Prostate gland (tissue), 2 donors: Measurements from ENCODE around the gene CCL8. TPM values are rescaled to one million over a fixed set of nuclear protein-coding genes. Genes with fewer than 3 reads are reported as not detected.

ENCODE experiments used
- DNase-seq: peaks from one replicate; pipeline ENCODE4 v3.0.0-alpha.2; 2019; ENCODE audit warnings: low spot score
- H3K27ac ChIP-seq, 2 donors: fragments of 200-600 bp; sonication (generic); 2 replicates each; pipeline ENCODE4 v1.5.1; 2017 to 2019
- H3K27me3 ChIP-seq: fragments of 200-600 bp; sonication (generic); replicated peaks from 2 replicates; pipeline ENCODE4 v1.5.1; 2019; ENCODE audit not compliant: insufficient read depth
- H3K36me3 ChIP-seq, 2 donors: fragments of 200-600 bp; sonication (generic); 1 replicate in 1 of 2; 2 replicates in 1 of 2; pipeline versions ENCODE4 v1.5.1 to v1.8.1; 2017 to 2019
- H3K4me1 ChIP-seq: fragments of 200-600 bp; sonication (generic); replicated peaks from 2 replicates; pipeline ENCODE4 v1.5.1; 2019
- H3K4me3 ChIP-seq, 2 donors: fragments of 200-600 bp; sonication (generic); 2 replicates each; pipeline ENCODE4 v1.5.1; 2017 to 2019
- H3K9me3 ChIP-seq: fragments of 200-600 bp; sonication (generic); 2 replicates; pipeline ENCODE4 v1.5.1; 2017
- CTCF ChIP-seq, 4 experiments: fragments of 200-600 bp in 2 of 4; fragments of 450-650 bp in 2 of 4; sonication (generic) in 2 of 4; IDR thresholded peaks; 1 replicate in 3 of 4; 2 replicates in 1 of 4; pipeline ENCODE4 v1.5.1; 2016 to 2019; ENCODE audit warnings: antibody characterized with exemption in 4 of 4, mild to moderate bottlenecking in 2 of 4, moderate library complexity in 2 of 4
- POLR2A ChIP-seq: fragments of 450-650 bp; IDR thresholded peaks from one replicate; pipeline ENCODE4 v1.6.1; 2016; ENCODE audit warnings: antibody characterized with exemption, mild to moderate bottlenecking
- POLR2AphosphoS5 ChIP-seq: sonication (generic); formaldehyde crosslinking; IDR thresholded peaks from one replicate; pipeline ENCODE4 v1.6.1; 2017; ENCODE audit warnings: antibody characterized with exemption
- WGBS: methylation state at CpG from one replicate; pipeline ENCODE4 v1.1.5; 2018; 5-methylcytosine and 5-hydroxymethylcytosine counted together
- intact Hi-C: fragments of 100-400 bp; cut with DNase I; formaldehyde crosslinking; loops from one replicate; pipeline ENCODE4 v1.14.2; 2022
- total RNA-seq, 2 donors: library from RNA; depleted of rRNA; stranded (reverse); fragments of >200 nt; gene quantifications; one replicate each; pipeline ENCODE4 v1.1.0, GENCODE V29; 2016

Gene CCL8
- total RNA-seq, 2 donors from 2014 or later = not detected

- intact Hi-C loops = no loop called here
- TF ChIP-seq POLR2AphosphoS5 (no peak), CTCF (IDR thresholded peaks at IDR 0.05) (no peak), POLR2A (no peak)
- Histone ChIP-seq H3K4me1 (no peaks in the 10 kb centered on the region), H3K9me3 (no peaks in the 10 kb centered on the region), H3K36me3 (no peaks in the 10 kb centered on the region), H3K27me3 (no peaks in the 10 kb centered on the region), H3K4me3 (no peak within 1 kb of the TSS), H3K27ac (no peak within 1 kb of the TSS)
- no peak for DNase-seq
- WGBS = 64% methylated on average over 4 of the region's 4 CpGs
Measured at GRCh38 chr17:34285286-34285792, 33.9 kb upstream of the CCL8 start, which contains the start of gene CCL11. Gene CCL11, plus strand, starts transcription at chr17:34285742. Its CDS starts 67 bp downstream, at chr17:34285809.

DNA sequence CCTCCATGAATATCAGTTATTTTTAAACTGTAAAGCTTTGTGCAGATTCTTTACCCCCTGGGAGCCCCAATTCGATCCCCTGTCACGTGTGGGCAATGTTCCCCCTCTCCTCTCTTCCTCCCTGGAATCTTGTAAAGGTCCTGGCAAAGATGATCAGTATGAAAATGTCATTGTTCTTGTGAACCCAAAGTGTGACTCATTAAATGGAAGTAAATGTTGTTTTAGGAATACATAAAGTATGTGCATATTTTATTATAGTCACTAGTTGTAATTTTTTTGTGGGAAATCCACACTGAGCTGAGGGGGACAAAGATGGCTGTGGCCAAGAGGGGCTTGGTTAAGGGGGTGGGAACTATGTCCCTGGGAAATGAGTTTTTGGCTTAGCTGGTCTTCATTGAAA lies 31.4 kb upstream of the CCL8 start:
- Histone ChIP-seq H3K27ac (no peak overlapping the region), H3K27me3 (no peaks in the 10 kb centered on the region), H3K9me3 (no peaks in the 10 kb centered on the region), H3K36me3 (no peaks in the 10 kb centered on the region), H3K4me1 (no peaks in the 10 kb centered on the region), H3K4me3 (no peak overlapping the region)
- no peak for DNase-seq
- WGBS = 18% methylated on average over 2 of the region's 2 CpGs
- TF ChIP-seq CTCF (IDR thresholded peaks at IDR 0.05) = no peak
- no peak for TF ChIP-seq POLR2AphosphoS5
- TF ChIP-seq POLR2A = no peak
- intact Hi-C loops = no loop called here

DNA sequence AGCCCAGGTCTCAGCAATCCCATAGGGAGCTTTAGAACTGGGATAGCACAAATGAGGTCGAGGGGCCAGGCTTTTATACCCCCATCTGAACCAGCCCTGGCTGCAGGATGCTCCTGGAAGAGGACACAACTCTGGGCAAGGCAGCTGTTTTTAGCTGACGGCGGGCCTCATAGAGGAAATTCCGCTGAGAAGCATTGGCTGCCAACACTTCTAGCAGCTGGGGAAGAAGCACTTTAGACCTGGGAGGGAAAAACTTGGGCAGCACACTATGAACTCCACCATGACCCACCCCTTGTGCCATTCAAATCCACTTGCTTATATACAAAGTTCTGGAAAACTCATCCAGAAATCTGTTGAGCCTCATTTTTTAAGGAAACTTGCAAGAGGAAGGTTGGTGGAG lies 28.6 kb upstream of the CCL8 start:
- H3K36me3 ChIP-seq = no peaks in the 10 kb centered on the region
- H3K27me3 ChIP-seq = no peaks in the 10 kb centered on the region
- TF ChIP-seq CTCF (IDR thresholded peaks at IDR 0.05) (no peak), POLR2A (no peak), POLR2AphosphoS5 (no peak)
- intact Hi-C loops = no loop called here
- H3K27ac ChIP-seq = no peak overlapping the region
- WGBS = 58% methylated on average over 4 of the region's 4 CpGs
- no peak for DNase-seq
- no peaks in the 10 kb centered on the region for H3K4me1 ChIP-seq
- H3K9me3 ChIP-seq = no peaks in the 10 kb centered on the region
- H3K4me3 ChIP-seq = no peak overlapping the region

DNA sequence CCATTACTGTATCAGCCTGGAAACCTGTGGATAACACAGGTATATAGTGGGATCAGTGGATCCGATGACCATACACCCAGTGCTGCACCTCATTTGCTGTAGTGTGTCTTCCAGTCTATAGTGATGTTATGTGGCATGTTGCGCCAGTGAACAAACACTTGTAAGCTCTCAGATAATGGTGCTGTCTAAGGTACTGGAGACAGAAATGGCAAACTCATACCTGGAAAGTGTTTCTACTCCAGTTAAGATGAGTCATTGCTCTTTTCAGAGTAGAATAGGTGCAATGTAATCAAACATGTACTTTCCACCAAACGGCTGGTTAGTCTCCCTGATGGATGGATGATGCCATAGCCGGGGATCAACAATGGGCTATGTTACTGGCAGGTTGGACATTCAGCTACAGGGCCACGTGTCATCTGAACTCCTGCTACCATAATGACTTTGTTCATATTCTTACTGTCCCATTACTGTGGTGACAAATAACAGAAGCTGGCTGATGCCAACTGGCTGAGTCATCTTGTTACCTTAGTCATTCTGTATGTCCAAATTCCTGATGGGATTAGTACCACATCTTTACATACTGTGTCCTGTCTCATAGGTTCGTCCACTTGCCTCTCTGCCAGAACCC lies 27.4 kb upstream of the CCL8 start:
- no peaks in the 10 kb centered on the region for H3K9me3 ChIP-seq
- intact Hi-C loops = no loop called here
- H3K4me1 ChIP-seq = no peaks in the 10 kb centered on the region
- H3K4me3 ChIP-seq = no peak overlapping the region
- WGBS = 90% methylated on average over 6 of the region's 6 CpGs
- no peak for DNase-seq
- no peaks in the 10 kb centered on the region for H3K27me3 ChIP-seq
- H3K36me3 ChIP-seq = no peaks in the 10 kb centered on the region
- no peak for TF ChIP-seq POLR2AphosphoS5
- TF ChIP-seq CTCF (IDR thresholded peaks at IDR 0.05) = no peak
- TF ChIP-seq POLR2A = no peak
- no peak overlapping the region for H3K27ac ChIP-seq

DNA sequence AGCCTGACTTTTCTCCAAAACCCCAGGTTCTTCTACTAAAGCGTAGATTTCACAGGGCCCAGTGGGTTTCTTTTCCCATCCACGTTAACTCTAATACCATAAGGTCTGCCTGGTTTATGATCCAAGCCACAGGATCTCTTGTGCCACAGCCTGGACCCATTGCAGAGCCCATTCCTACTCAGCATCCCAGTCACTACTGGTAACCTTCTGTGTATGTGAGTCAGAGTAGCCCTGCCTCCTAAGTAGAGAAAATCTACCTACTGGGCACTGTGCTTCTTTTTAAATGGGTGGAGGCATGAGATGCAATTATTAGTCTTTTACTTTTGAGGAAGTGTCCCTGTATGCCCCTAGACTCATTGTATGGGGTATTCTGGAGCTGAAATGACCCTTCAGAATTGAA lies 20.2 kb upstream of the CCL8 start:
- Histone ChIP-seq H3K4me3 (no peak overlapping the region), H3K27ac (no peak overlapping the region), H3K9me3 (no peaks in the 10 kb centered on the region), H3K36me3 (no peaks in the 10 kb centered on the region), H3K27me3 (no peaks in the 10 kb centered on the region), H3K4me1 (no peaks in the 10 kb centered on the region)
- intact Hi-C loops = no loop called here
- WGBS = 95% methylated on average over 2 of the region's 2 CpGs
- no peak for DNase-seq
- TF ChIP-seq POLR2AphosphoS5 (no peak), CTCF (IDR thresholded peaks at IDR 0.05) (no peak), POLR2A (no peak)
